ENCODE measurements around the gene FANCF.

GRCh38 chr11:22666325-22666687 lies 40.7 kb upstream of the FANCF start, which contains the start of gene GAS2:
- TF ChIP-seq CTCF (IDR thresholded peaks at IDR 0.05 in 4 of 5, conservative IDR thresholded peaks at IDR 0.05 in 1 of 5) (no peak), POLR2A (IDR thresholded peaks at IDR 0.05) (no peak)

All from gastrocnemius medialis (tissue), 4 donors.